ENCODE data around the gene IFT27.

The IFT27 gene

DNA sequence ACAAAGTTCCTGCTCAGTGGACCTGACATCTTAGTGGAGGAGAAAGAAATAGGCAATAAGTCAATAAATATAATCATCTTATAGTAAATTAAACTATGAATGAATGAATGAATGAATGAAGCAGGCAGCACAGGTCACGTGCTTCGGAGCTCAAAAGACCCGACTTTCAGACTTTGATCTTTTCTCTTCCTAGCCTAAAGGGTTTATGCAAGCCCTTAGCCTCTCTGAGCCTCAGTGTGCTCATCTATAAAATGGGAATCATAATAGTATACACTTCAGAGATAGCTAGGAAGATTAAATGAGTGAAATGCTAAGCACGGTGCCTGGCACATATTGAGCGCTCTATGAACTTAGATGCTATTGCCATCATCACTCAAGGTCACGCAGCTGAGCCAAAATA is 33.4 kb upstream of the IFT27 start:
- no peak overlapping the region for H3K4me3 ChIP-seq (replicated peaks; ENCODE audit: low read depth, low read length)
- no peak for DNase-seq (ENCODE audit: low read depth)
- no peak for TF ChIP-seq CTCF (IDR thresholded peaks at IDR 0.05; ENCODE audit: low read length, missing control alignments)

DNA sequence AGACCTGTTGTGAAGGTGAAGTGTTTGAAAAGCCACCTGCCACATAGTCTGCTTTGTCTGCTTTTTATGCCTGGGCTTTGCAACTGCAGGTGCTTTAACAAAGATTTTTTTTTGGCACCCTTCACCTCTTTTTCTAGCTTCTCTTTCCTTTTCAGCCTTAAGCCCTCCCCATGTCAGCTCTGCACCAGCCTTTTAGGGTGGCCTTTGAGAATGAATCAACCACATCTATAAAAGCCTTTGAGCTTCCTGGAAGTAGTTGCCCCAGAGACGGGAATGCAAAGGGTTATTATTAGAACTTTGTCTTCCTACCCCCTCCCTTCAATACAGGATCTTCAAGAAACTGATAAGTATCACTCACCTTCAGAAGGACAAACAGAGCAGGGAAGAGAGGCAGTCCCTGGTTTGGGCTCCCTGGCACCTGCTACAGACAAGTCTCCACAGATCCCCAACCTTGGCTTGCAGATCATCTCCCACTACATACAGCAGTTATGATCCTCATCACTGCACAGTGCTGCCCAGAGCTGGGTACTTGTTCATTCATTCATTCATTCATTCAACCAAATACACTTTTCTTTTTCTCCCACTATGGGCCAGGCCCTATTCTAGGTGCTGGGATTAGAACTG is 32.9 kb upstream of the IFT27 start:
- no peak for DNase-seq (ENCODE audit: low read depth)
- no peak overlapping the region for H3K4me3 ChIP-seq (replicated peaks; ENCODE audit: low read depth, low read length)
- TF ChIP-seq CTCF (IDR thresholded peaks at IDR 0.05; ENCODE audit: low read length, missing control alignments) = no peak

DNA sequence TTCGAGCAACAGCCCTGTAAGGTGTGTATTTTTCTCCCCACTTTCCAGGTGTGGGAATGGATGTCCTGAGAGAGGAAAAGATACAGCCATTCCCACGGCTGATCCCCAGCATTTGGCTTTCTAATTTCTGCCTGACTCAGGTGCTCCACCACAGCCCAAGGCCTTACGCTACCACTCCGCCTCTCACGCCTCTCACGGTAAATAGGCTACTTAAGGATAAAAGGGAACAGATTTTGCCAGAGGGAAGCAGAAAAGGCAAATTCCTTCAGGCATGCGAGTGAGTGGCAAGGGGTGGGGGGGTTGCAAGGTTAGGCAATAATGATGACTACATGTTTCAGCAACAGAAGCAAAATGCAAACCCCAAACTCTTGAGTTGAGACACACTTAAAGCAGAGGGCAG is 31.7 kb upstream of the IFT27 start:
- no peak overlapping the region for H3K4me3 ChIP-seq (replicated peaks; ENCODE audit: low read depth, low read length)
- no peak for DNase-seq (ENCODE audit: low read depth)
- no peak for TF ChIP-seq CTCF (IDR thresholded peaks at IDR 0.05; ENCODE audit: low read length, missing control alignments)

DNA sequence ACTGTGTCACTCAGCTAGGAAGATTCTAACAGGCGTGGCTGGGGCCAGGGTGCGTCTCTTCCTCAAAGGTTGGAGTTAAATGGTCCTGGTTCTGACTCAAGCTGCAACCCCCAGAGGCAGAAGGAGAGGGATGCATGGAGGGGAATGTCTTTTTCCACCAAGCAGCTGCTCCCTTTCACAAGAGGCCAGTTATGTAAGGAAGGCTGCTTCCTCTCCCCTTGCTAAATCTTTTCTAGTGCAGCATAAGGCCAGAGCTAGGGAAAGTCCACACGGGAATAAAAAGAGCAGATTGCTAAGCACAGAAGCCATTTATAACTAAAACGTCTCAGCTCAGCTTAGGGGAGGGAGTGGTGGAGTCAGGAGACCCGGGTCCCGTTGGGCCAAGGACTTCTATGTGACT is 30.9 kb upstream of the IFT27 start:
- no peak overlapping the region for H3K4me3 ChIP-seq (replicated peaks; ENCODE audit: low read depth, low read length)
- TF ChIP-seq CTCF (IDR thresholded peaks at IDR 0.05; ENCODE audit: low read length, missing control alignments) = no peak
- DNase-seq (ENCODE audit: low read depth) = peak; percentile 20

DNA sequence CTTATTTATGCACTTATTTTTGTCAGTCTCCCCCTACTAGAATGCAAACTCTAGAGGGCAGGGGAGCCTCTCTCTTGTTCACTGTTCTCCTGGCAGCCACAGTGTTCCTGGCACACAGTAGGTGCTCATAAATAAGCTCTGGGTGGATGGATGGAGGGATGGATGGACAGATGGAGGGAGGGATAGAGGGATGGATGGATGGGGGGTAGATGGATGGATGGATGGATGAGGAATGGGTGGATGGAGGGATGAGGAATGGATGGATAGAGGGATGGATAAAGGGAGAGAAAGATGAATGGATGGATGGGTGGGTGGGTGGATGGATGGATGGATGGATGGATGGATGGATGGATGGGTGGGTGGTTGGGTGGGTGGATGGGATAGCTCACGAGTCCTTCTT is 27.4 kb upstream of the IFT27 start:
- H3K4me3 ChIP-seq (replicated peaks; ENCODE audit: low read depth, low read length) = no peak overlapping the region
- no peak for TF ChIP-seq CTCF (IDR thresholded peaks at IDR 0.05; ENCODE audit: low read length, missing control alignments)
- DNase-seq (ENCODE audit: low read depth) = no peak

DNA sequence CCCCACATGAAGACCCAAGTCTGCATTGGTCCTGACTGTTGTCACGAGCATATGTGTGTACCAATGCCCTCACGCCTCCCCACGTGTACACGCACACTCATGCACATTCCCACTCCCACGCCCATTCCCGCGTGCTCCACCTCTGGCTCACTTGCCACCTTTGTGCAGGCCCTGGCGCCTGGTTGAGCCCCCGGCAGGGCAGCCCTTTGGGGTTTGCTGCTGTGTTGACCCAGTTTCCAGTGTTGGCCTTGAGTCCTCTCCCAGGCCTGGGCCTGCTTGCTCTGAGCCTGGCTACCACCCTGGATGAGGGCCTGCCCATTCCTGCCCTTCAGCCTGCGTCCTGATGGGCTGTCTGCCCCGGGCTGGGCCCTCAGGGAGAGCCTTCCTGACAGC is 22.8 kb upstream of the IFT27 start:
- no peak for DNase-seq (ENCODE audit: low read depth)
- no peak overlapping the region for H3K4me3 ChIP-seq (replicated peaks; ENCODE audit: low read depth, low read length)
- TF ChIP-seq CTCF (IDR thresholded peaks at IDR 0.05; ENCODE audit: low read length, missing control alignments) = no peak

DNA sequence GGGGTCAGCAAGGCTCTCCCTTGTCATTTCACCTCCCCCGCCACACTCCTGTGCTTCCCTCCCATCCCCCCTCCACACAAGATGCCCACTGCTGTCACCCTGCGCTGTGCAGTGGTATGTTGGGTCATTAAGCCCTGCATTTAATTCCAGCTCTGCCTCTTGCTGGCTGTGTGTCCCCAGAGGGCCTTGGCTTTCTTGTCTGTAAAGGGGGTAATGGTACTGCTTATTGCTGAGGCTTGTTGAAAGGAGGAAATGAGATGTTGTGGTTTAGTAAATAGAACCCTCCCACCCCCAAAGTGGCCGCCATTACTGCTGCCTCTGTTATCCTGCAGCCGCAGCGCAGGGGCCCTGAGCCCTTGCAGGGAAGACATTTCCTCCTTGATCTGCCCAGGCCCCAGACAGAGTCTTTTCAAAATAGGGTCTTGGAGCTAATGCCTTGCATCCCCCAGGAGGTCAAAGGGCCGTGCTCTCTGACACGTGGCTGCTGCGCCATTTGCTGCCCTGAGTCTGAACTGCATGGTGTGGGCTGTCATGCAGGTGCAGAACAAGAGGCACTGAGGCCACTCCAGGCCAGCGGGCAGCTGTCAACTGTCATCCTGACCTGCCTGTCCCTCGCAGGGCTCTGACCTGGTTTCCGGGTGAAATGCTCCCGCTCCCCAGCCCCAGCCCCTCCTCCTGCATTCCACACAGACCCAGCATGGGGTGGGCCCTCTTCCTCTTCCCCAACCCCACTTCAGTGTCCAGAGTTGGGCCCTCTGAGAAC is 22.2 kb upstream of the IFT27 start:
- TF ChIP-seq CTCF (IDR thresholded peaks at IDR 0.05; ENCODE audit: low read length, missing control alignments) = no peak
- H3K4me3 ChIP-seq (replicated peaks; ENCODE audit: low read depth, low read length) = no peak overlapping the region
- no peak for DNase-seq (ENCODE audit: low read depth)

Data from fibroblast of pulmonary artery (primary cell).